NCI-H1694 (cell line): ENCODE measurements around the gene STXBP6.

ENCODE experiments used
- DNase-seq: peaks from one replicate; lab custom pipeline; 2025; lab: John Stamatoyannopoulos, UW

Gene STXBP6

DNA sequence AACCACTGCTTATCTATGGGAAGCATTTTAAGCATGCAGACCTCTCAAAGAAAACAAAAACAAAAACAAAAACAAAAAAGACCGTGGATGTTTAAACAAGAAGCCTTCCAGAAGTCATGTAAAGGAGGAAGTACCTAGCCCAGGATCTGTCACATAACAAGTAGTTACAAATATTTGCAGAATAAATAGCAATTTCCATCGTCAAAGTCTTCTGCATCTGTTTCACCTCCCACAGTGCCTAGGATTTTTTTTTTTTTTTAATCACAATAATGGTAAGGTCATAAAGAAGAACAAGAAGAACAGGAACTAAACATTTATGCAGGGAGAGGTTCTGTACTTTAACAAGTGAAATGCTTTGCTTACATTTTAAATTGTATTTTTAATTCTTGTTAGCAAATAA, 2.4 kb upstream of the STXBP6 start:
- DNase-seq, result no peak

DNA sequence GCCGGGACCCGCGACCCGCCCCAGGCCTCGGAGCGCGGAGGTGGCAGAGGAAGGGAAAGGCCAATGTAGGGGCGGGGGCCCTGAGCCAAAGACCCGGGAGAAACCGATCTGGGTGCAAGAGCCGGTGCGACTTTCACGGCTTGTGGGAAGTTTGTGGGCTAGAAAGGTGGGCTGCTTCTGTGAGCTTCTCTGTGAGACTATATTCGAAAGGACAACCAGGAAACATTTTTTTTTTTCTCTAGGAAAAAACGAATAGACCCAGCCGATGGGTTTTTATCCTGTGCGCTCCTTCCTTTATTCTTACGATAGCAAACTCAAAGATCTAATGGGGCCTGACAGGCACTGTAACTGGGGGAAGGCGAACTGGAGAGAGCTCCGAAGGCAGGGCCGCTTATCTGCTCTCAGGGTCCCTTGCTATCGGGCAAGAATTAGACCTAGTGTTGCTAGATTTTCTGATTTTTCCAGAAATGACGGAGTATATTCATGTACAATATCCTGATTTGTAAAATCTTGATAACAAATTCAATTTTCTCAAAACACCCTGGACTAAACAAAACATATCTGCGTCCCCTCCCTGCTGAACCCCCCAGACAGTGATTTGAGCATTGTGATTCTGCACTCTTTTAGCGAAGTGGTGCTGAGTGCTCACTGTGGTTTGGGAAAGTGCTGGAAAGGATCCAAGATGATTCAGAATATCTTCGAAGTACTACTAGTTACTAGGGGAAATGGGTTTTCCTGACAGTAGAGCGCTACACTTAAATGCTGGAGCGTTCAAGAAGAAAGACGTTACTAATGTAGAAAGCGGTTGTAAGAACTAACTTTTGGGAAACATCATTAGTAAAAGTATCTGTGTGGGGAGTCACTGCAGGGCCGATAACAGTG, 563 bp upstream of the STXBP6 start:
- no peak for DNase-seq

DNA sequence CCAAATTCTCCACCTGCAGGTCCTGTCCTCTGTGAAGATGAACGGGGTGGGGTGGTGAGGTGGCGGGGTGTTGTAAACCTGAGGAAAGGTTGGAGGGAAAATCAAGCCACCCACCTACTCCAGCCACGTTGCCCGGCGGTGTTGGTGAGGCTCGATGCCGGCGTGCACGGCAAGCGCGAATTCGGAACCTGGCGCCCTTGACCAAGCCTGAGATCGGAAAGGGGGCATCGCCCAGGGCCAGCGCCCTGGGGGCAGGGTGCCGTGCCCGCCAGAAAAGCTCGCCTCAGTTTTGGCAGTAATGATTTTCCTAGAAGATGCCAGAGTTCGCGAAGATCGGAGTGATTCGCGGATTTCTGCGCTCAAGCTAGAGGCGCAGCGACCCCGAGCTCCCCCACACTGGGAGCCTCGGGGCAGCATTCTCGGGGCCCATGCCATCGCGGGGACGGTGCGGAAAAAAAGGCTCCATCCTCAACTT, 817 bp downstream of the STXBP6 start:
- DNase-seq, result no peak

DNA sequence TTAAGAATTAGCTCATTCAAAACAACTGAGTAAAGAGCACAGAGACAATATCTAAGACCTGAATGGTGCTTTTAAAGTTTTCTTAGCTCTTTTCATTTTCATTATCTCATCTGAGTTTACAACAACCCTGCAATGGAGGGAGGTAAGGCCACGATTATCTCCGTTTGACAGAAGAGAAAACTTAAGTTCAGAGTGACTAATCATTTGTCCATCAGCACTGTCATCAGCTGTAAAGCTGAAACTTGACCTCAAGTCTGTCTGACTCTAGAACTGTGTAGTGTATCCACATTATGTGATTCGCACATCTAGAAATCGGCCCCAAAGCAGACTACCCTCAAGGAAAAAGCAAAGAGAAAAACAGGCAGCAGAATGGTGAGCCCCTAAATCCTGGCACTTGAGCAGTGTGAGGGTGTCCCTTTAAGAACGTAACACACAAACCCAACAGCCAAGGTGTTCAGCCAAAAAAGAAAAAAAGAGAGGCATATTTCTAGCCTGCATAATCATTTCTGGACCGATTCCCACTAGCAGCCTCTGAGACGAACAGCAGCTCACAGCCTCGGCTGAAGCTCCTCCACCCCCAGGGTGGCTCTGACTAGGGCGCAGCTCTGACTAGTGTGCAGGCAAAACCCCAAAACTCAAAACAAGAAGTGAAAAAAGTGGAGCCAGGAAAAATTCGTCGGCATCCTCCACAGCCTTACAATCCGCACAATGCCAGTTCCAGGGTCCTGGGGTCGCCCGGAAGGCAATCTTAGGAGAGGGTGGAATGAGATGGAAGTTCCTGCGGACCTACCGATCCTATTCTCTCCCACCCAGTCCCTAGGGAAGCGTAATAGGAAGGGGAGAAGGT, 1.6 kb downstream of the STXBP6 start:
- no peak for DNase-seq

DNA sequence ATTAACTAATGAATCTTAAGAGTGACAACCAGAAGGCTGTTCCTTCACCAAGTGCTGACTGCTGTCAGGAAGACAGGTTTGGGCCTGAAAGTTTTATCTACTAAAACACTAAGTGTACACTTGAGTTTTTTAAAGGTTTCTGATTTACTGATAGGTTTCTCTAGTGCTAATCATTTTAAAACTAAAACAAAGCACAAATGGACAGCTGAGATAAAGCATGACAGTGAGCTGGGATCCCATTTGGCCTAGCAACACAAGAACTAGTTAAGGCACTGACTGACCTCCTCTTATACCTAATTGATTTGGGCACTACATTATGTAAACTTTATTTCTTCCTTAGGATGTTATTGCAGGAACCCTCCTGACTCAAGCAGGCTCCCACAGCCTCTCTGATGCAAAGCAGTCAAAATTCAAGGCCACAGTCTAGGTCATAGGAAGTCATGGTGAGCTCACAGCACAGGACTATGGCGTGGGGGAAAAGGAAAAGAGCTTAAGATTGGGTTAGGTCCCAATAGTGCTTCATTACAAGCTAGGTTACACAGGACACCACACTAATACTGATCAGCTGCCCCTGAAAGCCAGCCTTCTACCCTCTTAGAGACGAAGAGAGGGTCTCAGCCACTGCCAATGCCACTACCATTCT, 3.5 kb downstream of the STXBP6 start:
- DNase-seq, result no peak

DNA sequence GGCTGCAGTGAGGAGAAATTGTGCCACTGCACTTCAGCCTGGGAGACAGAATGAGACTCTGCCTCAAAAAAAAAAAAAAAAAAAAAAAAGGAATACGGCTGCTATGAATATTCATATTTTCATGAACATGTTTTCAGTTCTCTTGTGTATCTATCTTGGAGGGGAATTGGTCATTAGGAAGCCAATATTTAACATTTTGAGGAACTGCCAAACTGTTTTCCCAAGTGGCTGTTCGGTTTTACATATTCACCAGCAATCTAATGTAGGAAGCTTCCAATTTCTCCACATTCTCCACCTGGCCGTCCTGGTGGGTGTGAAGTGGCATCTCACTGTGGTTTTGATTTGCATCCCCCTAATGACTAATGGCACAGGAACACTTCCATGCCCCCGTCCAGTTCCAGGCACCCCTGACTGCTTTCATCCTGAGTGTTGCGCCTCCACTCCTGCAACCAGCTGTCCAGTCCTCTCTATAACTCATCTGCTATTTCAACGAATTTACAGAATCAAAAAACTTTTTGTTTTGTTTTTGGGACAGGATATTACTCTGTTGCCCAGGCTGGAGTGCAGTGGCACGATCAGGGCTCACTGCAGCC, 5.7 kb downstream of the STXBP6 start:
- no peak for DNase-seq

DNA sequence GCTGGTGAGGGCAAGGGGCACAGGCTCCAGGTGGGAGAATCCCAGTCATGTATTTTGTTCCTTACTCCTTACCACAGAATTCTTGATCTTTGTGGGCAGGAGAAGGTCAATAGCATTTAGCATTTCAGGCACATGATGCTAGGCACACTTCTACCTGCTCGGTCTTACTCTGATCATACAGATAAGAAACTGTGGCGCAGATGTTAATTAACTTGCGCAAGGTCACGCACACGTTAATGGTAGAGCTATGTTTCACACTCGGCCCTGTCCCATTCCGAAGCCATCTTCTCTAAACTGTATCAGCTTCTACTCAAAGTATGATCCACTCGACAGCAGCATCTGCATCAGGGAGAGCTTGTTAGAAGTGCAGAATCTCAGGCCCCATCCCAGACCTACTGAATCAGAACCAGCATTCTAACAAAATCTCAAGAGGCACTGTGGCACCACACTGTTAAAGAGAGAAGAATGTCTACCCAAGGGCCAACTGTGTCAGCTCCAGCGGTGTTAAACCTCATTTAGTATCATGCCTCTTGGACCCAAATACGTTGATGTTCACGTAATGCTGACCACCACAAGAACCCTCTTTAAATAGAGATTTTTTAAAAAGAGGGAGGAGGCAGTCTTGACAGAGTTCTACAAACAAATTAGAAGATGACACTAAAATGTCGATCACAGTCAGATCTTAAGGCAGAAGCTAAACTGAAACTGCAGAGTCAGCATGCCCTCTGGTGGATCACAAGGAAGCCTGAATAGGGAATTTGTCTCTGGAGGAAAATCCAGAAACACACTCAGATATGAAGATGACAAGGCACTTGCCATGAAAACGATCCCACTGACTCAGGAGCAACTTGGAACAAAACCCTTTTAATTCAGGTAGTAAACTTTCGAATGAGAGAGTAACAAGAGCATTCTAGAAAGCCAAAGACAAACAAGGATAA, 7.3 kb downstream of the STXBP6 start:
- no peak for DNase-seq

DNA sequence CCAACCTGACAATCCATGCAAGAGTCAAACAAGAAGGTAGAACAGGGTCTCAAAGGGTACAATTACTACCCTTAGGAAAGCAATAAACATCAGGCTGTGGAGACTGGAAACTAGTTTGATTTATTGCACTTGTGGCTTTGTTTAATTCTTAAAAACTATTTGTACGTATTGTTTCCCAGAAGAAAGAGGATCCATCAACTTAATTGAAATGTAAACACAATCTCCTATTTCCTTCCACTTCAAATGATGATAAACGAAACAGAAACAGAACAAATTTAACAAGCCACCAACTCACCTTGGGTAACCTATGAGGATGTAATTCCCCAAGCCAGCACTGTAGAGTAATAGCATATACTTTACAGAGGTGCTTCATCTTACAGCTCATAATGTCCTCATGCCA, 8.0 kb downstream of the STXBP6 start:
- DNase-seq, result no peak

DNA sequence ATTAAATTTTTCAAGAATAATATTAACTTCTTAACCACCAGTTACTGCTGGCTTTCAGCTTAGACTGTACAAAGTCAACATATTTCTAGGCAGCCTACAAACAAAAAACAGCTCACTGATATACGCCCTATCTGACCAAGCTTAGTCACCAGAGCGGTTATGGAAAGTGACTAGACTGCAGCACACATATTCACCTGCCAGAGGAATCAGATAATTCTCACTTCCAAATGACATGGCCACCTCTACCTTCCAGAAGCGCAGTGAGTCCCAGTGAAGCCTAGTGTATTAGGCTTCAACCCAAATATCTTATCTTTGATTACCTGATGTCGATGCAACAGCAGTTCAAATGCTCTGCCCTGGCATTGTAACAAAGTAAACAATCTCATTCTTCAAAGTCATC, 8.5 kb downstream of the STXBP6 start:
- no peak for DNase-seq

DNA sequence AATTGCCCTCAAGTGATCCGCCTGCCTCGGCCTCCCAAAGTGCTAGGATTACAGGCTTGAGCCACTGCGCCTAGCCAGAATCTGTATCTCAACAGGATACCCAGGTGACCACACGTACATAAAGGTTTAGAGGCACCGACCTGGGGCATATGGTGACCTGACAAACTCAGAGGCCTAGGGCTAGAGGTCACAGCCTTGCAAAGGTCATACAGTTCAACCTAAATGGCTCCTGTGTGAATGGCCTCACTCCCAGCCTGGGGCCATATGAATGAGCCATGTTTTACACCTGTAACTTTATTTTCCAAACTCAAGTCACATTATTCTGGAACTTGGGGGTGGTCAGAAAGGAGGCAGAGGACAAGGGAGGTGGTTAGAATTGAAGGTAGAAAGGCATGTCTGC, 10.0 kb downstream of the STXBP6 start:
- no peak for DNase-seq

DNA sequence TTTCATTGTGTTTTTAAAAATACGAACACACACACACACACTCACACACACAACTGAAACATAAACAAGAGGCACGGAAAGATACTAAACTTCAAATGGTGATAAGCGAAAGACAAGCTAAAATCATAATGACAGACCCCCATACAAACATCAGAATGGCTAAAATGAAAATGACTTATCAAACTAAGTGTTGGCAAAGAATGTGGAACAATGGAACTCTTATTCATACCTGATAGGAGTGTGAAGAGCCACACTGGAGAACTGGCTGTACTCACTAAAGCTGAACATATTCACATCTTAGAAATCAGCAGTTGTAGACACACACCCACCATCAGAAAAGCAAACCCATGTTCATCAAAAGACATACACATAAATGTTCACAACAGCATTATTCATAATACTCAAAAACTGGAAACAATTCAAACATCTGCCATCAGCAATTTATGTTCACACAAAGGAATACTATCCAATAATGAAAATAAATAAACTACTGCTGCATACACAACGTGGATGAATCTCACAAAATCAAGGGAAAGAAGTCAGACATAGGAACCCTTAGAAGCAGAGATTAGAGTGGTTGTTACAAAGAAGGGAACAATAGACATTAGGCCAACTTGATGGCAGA, 11.8 kb downstream of the STXBP6 start:
- no peak for DNase-seq

DNA sequence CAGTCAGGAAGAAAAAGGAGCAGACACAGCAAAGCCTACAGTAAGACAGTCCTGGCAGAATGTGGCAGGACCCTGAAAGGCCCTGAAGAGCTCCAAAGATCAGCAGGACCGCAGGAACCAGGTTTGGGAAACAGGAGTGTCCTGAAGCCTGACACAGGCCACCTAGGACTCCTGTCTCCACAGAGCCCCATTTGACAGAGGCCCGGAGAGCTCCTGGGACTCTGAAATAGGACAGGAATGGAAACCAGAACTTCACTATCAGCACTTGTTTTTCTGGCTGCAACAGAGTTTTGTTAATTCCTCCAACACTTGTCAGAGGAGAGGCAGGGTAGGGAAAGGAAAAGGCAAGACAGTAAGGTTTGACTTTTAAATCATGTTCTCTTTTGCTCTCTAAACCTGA, 12.9 kb downstream of the STXBP6 start:
- no peak for DNase-seq

DNA sequence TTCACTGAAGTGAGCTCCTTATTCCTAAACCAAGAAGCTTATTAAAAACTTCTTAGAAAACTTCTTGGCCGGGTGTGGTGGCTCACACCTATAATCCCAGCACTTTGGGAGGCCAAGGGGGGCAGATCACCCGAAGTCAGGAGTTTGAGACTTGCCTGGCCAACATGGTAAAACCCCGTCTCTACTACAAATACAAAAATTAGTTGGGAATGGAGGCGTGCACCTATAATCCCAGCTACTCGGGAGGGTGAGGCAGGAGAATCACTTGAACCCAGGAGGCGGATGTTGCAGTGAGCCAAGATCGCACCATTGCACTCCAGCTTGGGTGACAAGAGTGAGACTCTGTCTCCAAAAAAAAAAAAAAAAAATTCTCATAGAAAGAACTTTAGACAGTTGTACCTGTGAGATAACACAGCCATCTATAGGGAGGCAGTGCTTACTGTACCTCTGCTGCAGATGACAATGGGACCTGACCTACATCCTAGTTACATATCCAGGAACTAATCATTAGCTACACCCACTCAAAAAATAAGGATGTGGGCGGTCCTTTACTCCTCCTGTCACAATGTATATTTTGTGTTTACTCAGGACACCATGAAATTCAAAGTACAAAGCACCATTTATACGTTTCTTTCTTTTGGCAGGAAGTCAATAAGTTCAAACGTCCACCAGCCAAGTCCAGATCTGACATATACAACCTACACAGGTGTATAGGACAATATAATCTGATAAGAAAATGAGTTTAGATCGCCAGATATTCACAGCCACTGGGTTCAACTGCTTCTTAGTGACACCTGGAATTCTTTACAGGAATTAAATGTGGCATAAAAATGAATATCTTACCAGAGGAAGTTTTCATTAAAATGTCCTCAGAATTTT, 14.9 kb downstream of the STXBP6 start:
- DNase-seq, result no peak

DNA sequence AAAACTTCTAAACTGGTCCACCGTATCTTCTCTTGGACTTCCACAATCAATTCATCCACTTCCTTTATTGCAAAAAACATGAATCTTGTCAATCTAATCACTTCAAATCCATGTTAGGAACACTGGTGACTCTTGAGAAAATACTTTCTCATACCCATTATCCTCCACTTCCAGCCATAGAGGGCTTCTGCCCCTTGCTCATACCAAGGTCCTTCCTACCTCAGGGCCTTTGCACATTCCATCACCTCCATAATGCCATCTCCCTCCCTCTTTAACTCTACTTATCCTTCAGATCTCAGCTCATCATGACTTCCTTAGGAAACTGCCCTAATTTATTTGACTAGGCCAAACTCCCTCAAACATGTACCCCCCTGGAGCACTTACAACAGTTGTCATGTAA, 16.6 kb downstream of the STXBP6 start:
- no peak for DNase-seq

DNA sequence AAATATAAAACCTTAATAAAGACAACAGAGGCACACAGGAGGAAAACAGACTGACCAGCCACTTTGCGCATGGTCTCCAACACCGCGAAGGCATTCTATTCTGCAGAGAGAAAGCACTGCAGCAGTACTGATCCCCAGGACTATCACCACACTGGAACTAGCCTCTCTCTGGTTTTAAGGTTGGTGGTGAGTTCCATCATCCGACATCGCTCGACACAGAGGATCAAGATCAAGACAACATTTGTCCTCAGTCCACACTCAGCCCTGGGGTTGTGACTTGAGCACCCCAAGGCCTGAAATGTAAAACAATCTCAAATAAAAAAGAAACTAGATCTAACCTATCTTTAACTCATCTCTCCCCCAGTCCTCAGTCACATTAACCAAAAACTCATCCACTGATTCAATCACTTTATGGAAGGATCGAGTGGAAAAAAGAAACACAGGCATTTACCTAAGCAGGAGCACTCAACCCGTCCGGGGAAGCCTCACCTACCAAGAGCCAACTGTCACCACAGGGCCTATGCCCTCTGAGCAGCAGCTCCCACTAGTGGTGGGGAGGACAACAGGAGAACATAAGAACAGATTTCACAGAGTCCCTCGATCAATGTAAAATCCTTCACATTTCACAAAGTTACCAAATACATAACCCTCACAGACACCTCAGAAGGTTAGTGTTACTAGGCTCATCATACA, 17.7 kb downstream of the STXBP6 start:
- DNase-seq, result no peak

DNA sequence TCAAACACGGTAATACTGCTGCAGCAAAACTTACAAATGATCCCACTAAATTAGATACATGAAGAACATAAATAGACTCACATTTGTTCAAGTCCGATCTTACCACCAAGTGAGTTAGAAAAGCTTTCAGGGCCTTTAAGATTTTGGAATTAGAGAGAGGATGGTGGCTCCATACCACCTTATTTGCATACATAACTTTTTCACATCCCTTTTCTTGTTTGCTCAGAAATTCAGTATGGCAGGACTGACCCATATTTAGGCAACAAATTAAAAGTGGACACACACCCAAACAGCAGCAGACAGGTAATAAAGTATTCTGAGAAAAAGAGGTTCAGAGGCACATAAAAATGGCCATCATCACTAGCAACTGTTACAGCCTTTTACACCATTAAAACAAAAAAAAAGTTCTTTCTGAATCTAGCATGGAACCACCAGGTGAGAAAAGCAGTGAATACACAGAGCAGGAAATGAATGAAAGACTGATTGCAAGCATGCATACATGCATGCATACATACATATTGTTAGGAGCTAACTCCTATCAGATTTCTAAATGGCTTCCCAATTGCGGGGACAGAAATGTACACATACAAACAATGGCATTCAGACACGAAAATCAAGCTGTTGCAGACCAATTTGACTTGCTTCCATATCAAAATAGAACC, 23.3 kb downstream of the STXBP6 start:
- DNase-seq, result no peak

DNA sequence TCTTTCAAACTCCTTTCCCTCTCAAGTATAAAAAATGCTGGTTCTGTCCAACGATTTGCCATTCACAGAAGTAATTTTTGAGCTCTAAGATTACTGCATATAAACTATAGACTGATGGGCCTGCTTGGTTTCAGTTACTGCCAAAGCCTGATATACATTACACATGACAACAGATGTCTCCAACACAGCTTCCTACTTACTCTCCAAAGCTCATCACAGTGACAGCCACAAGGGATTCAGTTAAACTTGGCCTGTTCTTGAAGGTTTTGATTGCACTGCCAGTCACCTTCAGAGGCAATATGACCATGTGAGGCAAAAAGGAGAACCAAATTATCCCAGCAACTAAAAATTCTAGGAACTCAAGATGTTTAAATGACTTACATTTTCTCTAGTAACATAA, 30.1 kb downstream of the STXBP6 start:
- DNase-seq, result no peak

DNA sequence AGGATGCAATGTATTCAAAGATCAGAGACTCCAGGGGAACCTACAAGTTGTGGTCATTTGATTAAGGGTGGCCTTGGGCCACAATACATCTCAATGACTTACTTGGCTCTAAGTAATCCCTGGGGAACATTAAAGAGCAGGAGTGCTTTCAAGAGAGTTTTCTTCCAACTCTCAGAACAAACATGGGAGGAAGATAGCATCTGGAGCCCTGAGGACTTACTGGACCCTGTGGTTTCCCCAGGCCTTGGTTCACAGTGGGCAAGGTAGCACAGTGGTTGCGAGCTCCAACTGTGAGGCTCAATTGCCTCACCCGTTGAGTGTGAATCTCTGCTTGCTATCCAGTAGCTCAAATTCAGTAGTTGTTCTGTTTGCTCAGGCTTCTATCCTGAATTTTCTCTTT, 32.4 kb downstream of the STXBP6 start:
- DNase-seq, result no peak
